NCI-H1694 treated with DMSO at 0.1 percent for 48 hours (cell line): ENCODE data around the gene SEPTIN10.

Experiments
- DNase-seq: peaks from one replicate; lab custom pipeline; 2025; lab: John Stamatoyannopoulos, UW

SEPTIN10 gene

GRCh38 chr2:109523121-109523520, 90.6 kb downstream of the SEPTIN10 start:
- DNase-seq: no peak

GRCh38 chr2:109522063-109522374, 91.7 kb downstream of the SEPTIN10 start:
- no peak for DNase-seq

GRCh38 chr2:109521233-109522062, 92.3 kb downstream of the SEPTIN10 start:
- no peak for DNase-seq

- DNase-seq: no peak
Observed at GRCh38 chr2:109519513-109519912, 94.3 kb downstream of the SEPTIN10 start.

- DNase-seq: no peak
Observed at GRCh38 chr2:109517118-109517889, 96.5 kb downstream of the SEPTIN10 start.

- peak; percentile 39 for DNase-seq
Observed at GRCh38 chr2:109516445-109517117, 97.2 kb downstream of the SEPTIN10 start.

GRCh38 chr2:109514857-109515256, 98.9 kb downstream of the SEPTIN10 start:
- DNase-seq: no peak

GRCh38 chr2:109513749-109514588, 99.8 kb downstream of the SEPTIN10 start:
- no peak for DNase-seq

- no peak for DNase-seq
Observed at GRCh38 chr2:109513230-109513629, 100.5 kb downstream of the SEPTIN10 start.

GRCh38 chr2:109512076-109512475, 101.7 kb downstream of the SEPTIN10 start:
- DNase-seq: no peak

- DNase-seq: no peak
Observed at GRCh38 chr2:109511168-109511567, 102.6 kb downstream of the SEPTIN10 start.

- DNase-seq: peak; percentile 73
Observed at GRCh38 chr2:109510136-109511028, 103.4 kb downstream of the SEPTIN10 start.

- DNase-seq: no peak
Observed at GRCh38 chr2:109508556-109508955, 105.2 kb downstream of the SEPTIN10 start.

- DNase-seq: no peak
Observed at GRCh38 chr2:109507828-109508227, 105.9 kb downstream of the SEPTIN10 start.

- DNase-seq: no peak
Observed at GRCh38 chr2:109507217-109507616, 106.5 kb downstream of the SEPTIN10 start.

- no peak for DNase-seq
Observed at GRCh38 chr2:109503191-109503590, 110.6 kb downstream of the SEPTIN10 start.

GRCh38 chr2:109501461-109501860, 112.3 kb downstream of the SEPTIN10 start:
- no peak for DNase-seq

- DNase-seq: no peak
Observed at GRCh38 chr2:109500910-109501309, 112.9 kb downstream of the SEPTIN10 start.

- no peak for DNase-seq
Observed at GRCh38 chr2:109499566-109499965, 114.2 kb downstream of the SEPTIN10 start.

- DNase-seq: no peak
Observed at GRCh38 chr2:109498906-109499305, 114.9 kb downstream of the SEPTIN10 start.
